Left hindlimb (tissue), 1 donor: ENCODE measurements around the gene EPB41L2.
"Not testable (repeated sequence)": the region's sequence is repeated elsewhere in the genome, so short reads cannot be mapped to it uniquely, and the experiment has no call there.

Experiments used
- DNase-seq: peaks from one replicate; pipeline ENCODE4 v3.0.0-alpha.2; 2018

The EPB41L2 gene

GRCh38 chr6:130971504-130971903 lies 91.5 kb downstream of the EPB41L2 start:
- no peak for DNase-seq

GRCh38 chr6:130970839-130971410 lies 92.1 kb downstream of the EPB41L2 start:
- DNase-seq: no peak

- DNase-seq: peak; percentile 85
These were observed 93.1 kb downstream of the EPB41L2 start for GRCh38 chr6:130969791-130970491.

- DNase-seq: no peak
These were observed 93.9 kb downstream of the EPB41L2 start for GRCh38 chr6:130969166-130969565.

GRCh38 chr6:130968476-130968875 lies 94.6 kb downstream of the EPB41L2 start:
- DNase-seq: no peak

GRCh38 chr6:130967502-130968445 lies 95.3 kb downstream of the EPB41L2 start:
- no peak for DNase-seq

DNA sequence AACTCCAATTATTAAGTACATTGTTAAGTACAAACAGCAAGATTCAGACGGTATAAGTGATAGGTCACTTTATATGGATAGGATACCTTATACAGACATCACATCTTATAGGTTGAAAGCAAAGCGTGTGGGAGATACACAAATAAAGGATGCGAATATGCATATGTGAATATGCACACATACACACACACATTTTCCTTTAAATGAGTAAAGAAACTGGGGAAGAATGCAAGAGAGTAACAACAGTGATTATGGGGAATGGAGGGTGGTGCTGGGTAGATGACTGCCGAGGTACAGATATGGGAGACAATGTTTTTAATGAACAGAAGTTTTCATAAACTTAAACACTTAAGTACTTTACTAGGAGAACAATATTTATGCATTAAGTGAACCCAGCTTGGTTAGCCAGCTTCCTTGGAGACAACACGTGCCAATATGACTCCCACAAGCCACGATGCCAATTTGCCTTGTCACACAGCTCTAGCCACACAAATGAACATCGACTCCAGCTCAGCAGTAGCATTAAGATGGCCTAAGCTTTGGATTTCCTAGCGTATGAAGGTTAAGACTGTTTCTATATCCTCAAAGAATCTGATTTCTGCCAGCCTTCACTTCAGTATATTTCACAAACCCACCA lies 96.6 kb downstream of the EPB41L2 start:
- no peak for DNase-seq

GRCh38 chr6:130965656-130966055 lies 97.4 kb downstream of the EPB41L2 start:
- DNase-seq: no peak

- no peak for DNase-seq
These were observed 98.0 kb downstream of the EPB41L2 start for GRCh38 chr6:130964808-130965604.

GRCh38 chr6:130964289-130964688 lies 98.8 kb downstream of the EPB41L2 start:
- DNase-seq: no peak

GRCh38 chr6:130962966-130963365 lies 100.1 kb downstream of the EPB41L2 start:
- DNase-seq: no peak

DNA sequence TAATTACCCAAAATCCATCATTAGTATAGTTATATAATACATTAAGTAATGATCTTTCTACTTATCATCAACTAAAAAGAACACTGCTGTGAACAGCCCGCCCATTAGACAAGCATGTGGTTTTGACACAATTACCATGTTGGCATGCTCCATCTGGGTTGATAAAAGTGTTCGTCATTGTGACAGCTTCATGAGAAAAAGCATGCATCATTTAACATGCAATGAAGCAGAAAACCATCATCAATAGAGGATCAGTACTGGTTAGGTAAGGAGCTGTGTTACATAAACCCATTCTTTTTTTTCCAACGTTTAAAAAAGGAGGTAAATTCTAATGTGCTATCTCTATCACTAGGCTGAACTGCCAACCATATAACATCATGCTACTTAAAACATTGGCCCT lies 101.9 kb downstream of the EPB41L2 start:
- DNase-seq: no peak

- no peak for DNase-seq
These were observed 103.1 kb downstream of the EPB41L2 start for GRCh38 chr6:130959951-130960350.

GRCh38 chr6:130958468-130958867 lies 104.6 kb downstream of the EPB41L2 start:
- no peak for DNase-seq

DNA sequence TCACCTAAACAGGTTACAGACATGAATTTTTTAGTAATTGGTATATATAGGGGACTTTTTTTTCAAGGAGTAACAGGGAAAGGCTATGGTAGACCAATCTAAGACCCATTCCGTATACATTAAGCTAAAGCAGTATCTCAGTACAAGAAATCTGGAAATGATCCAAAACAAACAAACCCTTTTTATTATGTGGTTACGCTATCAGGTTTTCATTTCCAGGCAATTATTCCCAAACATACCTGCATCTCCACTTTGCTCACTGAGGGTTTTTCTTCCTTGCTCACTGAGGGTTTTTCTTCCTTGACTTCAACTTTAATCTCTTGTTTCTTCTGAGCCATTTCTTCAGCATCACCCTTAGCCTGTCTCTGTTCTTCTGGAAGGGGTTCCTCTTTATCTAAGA lies 107.3 kb downstream of the EPB41L2 start:
- no peak for DNase-seq

GRCh38 chr6:130949553-130949952 lies 113.5 kb downstream of the EPB41L2 start:
- DNase-seq: no peak

DNA sequence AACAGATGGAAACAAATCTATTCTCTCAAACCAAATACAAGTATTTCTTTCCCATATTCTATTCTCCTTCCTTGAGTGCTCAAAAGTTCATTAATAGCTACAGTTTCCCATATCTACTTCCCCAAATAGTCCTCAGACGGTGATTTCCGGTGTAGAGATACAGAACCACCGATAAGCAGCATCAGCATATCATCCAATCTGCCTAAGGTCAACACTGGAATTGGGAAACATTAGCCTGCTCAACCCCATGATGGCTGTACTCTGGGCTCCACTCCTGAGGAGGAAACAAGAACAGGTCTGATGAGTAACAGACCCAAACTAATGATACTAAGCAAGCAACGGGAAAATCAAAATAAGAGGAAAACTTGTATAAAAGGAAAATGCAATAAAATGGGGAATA lies 115.6 kb downstream of the EPB41L2 start:
- no peak for DNase-seq

DNA sequence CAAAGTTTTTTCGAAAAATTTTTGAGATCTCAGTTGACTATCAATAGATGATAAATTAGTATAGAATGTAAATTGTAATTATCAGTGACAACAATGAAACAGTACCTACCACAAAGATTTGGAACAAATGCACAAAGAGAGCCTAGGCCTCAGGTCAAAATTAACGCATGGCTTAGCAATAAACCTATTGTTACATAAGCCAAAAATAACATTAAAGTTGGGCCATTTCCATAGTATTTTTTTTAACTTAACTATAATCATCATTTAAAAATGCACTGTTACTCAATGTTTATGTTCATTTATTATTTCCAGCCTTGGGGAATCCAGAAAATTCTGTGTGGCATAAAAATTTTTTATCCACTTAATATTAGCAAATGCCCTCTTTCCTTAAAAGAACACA lies 117.0 kb downstream of the EPB41L2 start:
- DNase-seq: no peak

DNA sequence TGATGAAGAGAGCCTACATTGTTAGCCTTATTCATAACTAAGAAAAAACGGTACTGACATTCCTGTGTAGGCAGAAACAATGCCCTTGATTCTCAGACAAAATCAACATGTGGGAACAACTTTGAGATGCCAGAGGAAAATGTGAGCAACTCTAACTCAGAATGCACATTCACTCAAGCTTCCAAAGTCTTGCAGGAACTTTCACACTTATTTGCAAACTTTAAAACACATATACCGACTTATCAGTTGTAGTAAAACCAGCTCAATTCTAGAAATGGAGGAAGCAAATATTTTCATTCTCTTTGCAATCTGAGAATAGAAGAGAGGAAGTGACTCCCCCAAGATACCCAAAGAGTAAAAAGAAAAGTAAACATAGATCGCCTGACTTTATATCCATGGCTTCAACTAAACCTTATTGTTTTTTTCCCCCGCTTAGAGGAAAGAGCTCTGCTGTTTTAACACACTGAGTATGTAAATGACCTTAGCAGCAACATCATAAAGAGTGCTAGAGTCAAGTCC lies 117.6 kb downstream of the EPB41L2 start:
- DNase-seq: no peak

GRCh38 chr6:130944486-130944885 lies 118.6 kb downstream of the EPB41L2 start:
- no peak for DNase-seq

DNA sequence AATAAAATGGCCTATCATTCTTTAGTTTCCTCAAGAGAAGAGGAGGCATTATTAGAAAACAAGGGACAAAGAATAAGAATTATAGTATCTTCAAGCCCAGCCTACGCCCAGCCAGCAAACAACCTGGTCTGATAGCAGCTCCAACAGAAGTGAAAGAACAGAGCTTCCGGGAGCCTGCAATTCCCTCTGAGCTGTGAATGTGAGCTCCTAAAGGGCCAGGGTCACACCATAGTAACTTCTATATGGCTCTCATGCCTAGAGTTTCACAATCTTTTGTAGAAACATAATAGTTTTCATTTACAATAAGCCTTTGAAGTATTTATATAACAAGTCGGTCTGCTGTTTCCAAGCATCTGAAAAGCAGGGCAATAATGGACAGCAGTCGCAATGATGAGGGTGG lies 119.3 kb downstream of the EPB41L2 start:
- DNase-seq: no peak

DNA sequence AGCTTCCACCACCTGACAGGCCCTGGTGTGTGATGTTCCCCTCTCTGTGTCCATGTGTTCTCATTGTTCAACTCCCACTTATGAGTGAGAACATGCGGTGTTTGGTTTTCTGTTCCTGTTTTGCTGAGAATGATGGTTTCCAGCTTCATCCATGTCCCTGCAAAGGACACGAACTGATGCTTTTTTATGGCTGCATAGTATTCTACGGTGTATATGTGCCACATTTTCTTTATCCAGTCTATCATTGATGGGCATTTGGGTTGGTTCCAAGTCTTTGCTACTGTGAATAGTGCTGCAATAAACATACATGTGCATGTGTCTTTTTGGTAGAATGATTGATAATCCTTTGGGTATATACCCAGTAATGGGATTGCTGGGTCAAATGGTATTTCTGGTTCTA lies 120.3 kb downstream of the EPB41L2 start:
- DNase-seq: not testable (repeated sequence)
